Trophoblast cell (in vitro differentiated cells and primary cell): ENCODE measurements around the gene SRPK3.

Experiments
- DNase-seq, 2 donors: peaks; one replicate each; pipeline ENCODE4 v3.0.0-alpha.2; 2016
- H2AFZ ChIP-seq: 2 replicates; pipeline ENCODE4 v1.6.1; 2013; ENCODE audit warnings: low read length, moderate library complexity, mild to moderate bottlenecking; ENCODE audit not compliant: insufficient read depth, poor library complexity
- H2AK5ac ChIP-seq: 2 replicates; pipeline ENCODE4 v1.6.1; 2013; ENCODE audit warnings: mild to moderate bottlenecking, low read length
- H2BK120ac ChIP-seq: 2 replicates; pipeline ENCODE4 v1.6.1; 2013; ENCODE audit warnings: low read length, mild to moderate bottlenecking, moderate library complexity; ENCODE audit not compliant: insufficient read depth, poor library complexity
- H2BK12ac ChIP-seq: 2 replicates; pipeline ENCODE4 v1.6.1; 2013; ENCODE audit warnings: mild to moderate bottlenecking, low read length, moderate library complexity
- H2BK5ac ChIP-seq: 2 replicates; pipeline ENCODE4 v1.6.1; 2013; ENCODE audit warnings: low read length, low read depth, moderate library complexity, mild to moderate bottlenecking; ENCODE audit not compliant: poor library complexity
- H3K14ac ChIP-seq: 2 replicates; pipeline ENCODE4 v1.6.1; 2013; ENCODE audit warnings: mild to moderate bottlenecking, low read length
- H3K18ac ChIP-seq: 2 replicates; pipeline ENCODE4 v1.6.1; 2013; ENCODE audit warnings: mild to moderate bottlenecking, low read length
- H3K23ac ChIP-seq: 2 replicates; pipeline ENCODE4 v1.6.1; 2013; ENCODE audit warnings: low read length
- H3K27ac ChIP-seq: 2 replicates; pipeline ENCODE4 v1.5.1; 2013; ENCODE audit warnings: low read depth, mild to moderate bottlenecking, inconsistent platforms, low read length, moderate library complexity
- H3K27me3 ChIP-seq: 2 replicates; pipeline ENCODE4 v1.6.1; 2013; ENCODE audit warnings: inconsistent platforms, mild to moderate bottlenecking, low read length, moderate library complexity; ENCODE audit not compliant: insufficient read depth
- H3K36me3 ChIP-seq, 2 experiments: 1 replicate in 1 of 2; 2 replicates in 1 of 2; pipeline ENCODE4 v1.6.1; 2013; ENCODE audit warnings: low read length in 2 of 2, mild to moderate bottlenecking in 2 of 2, moderate library complexity in 1 of 2; ENCODE audit not compliant: insufficient read depth in 2 of 2, control insufficient read depth in 1 of 2
- H3K4ac ChIP-seq: 2 replicates; pipeline ENCODE4 v1.6.1; 2013; ENCODE audit warnings: low read depth, mild to moderate bottlenecking, low read length, moderate library complexity
- H3K4me1 ChIP-seq, 2 experiments: 1 replicate in 1 of 2; 2 replicates in 1 of 2; pipeline ENCODE4 v1.6.1; 2013; ENCODE audit warnings: low read length in 2 of 2, mild to moderate bottlenecking in 2 of 2, moderate library complexity in 1 of 2; ENCODE audit not compliant: insufficient read depth in 2 of 2, control insufficient read depth in 1 of 2
- H3K4me2 ChIP-seq: 2 replicates; pipeline ENCODE4 v1.6.1; 2013; ENCODE audit warnings: inconsistent platforms, mild to moderate bottlenecking, low read length, moderate library complexity
- H3K4me3 ChIP-seq: 2 replicates; pipeline ENCODE4 v1.5.1; 2013; ENCODE audit warnings: mild to moderate bottlenecking, low read depth, low read length, inconsistent platforms
- H3K79me1 ChIP-seq: one replicate; pipeline ENCODE4 v1.6.1; 2013; ENCODE audit warnings: low read length
- H3K79me2 ChIP-seq: 2 replicates; pipeline ENCODE4 v1.6.1; 2013; ENCODE audit warnings: low read length, mild to moderate bottlenecking; ENCODE audit not compliant: control insufficient read depth, insufficient read depth, poor library complexity
- H3K9ac ChIP-seq: 2 replicates; pipeline ENCODE4 v1.6.1; 2013; ENCODE audit warnings: mild to moderate bottlenecking, low read length
- H3K9me3 ChIP-seq: 2 replicates; pipeline ENCODE4 v1.6.1; 2013; ENCODE audit warnings: low read depth, mild to moderate bottlenecking, control low read depth, inconsistent platforms, low read length; ENCODE audit not compliant: insufficient read depth
- H4K12ac ChIP-seq: 2 replicates; pipeline ENCODE4 v1.6.1; 2013; ENCODE audit warnings: low read depth, mild to moderate bottlenecking, low read length, moderate library complexity
- H4K8ac ChIP-seq: 2 replicates; pipeline ENCODE4 v1.6.1; 2013; ENCODE audit warnings: low read depth, mild to moderate bottlenecking, low read length, moderate library complexity
- H4K91ac ChIP-seq: one replicate; pipeline ENCODE4 v1.6.1; 2013; ENCODE audit warnings: low read depth, mild to moderate bottlenecking, low read length, moderate library complexity
- WGBS: extraction: QIAGEN DNeasy Blood & Tissue Kit; methylation state at CpG from one replicate; pipeline ENCODE4 v1.1.7; 2013; ENCODE audit warnings: missing lambda C conversion rate; ENCODE audit not compliant: insufficient read length, insufficient coverage; ENCODE audit errors: extremely low coverage; 5-methylcytosine and 5-hydroxymethylcytosine counted together

Gene SRPK3

DNA sequence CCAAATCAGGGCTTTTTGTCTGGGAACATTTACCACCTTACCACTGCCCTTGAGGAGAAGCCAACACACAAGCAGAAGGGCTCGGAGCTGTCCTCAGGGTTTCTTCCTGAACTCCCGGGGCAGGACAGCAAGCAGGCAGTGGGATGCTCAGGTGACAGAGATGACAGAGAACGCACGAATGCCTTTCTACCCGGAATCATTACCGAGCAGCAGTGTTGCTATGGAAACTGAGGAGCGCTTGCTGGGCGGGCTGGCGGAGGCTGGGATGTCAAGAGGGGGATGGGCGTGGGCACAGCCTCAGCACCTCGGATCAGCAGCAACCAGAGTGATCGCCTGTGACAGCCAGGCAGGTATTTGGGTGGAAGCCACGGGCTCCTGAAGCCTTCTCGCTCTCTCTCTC is 31.4 kb downstream of the SRPK3 start:
- no CpG with 5 or more reads among the region's 14 CpGs for WGBS
- no peak overlapping the region for H3K27ac ChIP-seq
- H3K79me2 ChIP-seq: no peaks in the 10 kb centered on the region

GRCh38 chrX:153813161-153813560 is 32.3 kb downstream of the SRPK3 start:
- no peak overlapping the region for H2AK5ac ChIP-seq
- no peak overlapping the region for H4K8ac ChIP-seq
- no peaks in the 10 kb centered on the region for H3K27me3 ChIP-seq

More for the DNA sequence above, 31.4 kb downstream of the SRPK3 start:
- no peak overlapping the region for H2AFZ ChIP-seq
- no peak overlapping the region for H3K4me2 ChIP-seq
- no peak overlapping the region for H3K9ac ChIP-seq
- H4K12ac ChIP-seq: no peak overlapping the region
- no peaks in the 10 kb centered on the region for H3K9me3 ChIP-seq
- no peaks in the 10 kb centered on the region for H3K36me3 ChIP-seq
- no peaks in the 10 kb centered on the region for H3K79me1 ChIP-seq
- H3K27me3 ChIP-seq: no peaks in the 10 kb centered on the region
- no peak overlapping the region for H2BK5ac ChIP-seq
- no peak overlapping the region for H3K4ac ChIP-seq
- no peak overlapping the region for H3K4me3 ChIP-seq
- no peak overlapping the region for H3K14ac ChIP-seq
- no peak overlapping the region for H2BK12ac ChIP-seq
- DNase-seq: no peak
- no peak overlapping the region for H2AK5ac ChIP-seq
- H4K91ac ChIP-seq: no peak overlapping the region
- H4K8ac ChIP-seq: no peak overlapping the region
- H3K18ac ChIP-seq: no peak overlapping the region
- H3K23ac ChIP-seq: no peak overlapping the region
- no peaks in the 10 kb centered on the region for H3K4me1 ChIP-seq
- no peak overlapping the region for H2BK120ac ChIP-seq

GRCh38 chrX:153814591-153815315 is 33.9 kb downstream of the SRPK3 start:
- WGBS: no CpG with 5 or more reads among the region's 19 CpGs
- H2BK12ac ChIP-seq: no peak overlapping the region

More at GRCh38 chrX:153813161-153813560, 32.3 kb downstream of the SRPK3 start:
- Histone ChIP-seq H3K18ac (no peak overlapping the region), H3K14ac (no peak overlapping the region), H4K91ac (no peak overlapping the region), H3K27ac (no peak overlapping the region), H2AFZ (no peak overlapping the region), H3K9ac (no peak overlapping the region), H3K23ac (no peak overlapping the region), H3K4ac (no peak overlapping the region), H2BK12ac (no peak overlapping the region), H3K79me2 (no peaks in the 10 kb centered on the region), H3K79me1 (no peaks in the 10 kb centered on the region), H3K36me3 (no peaks in the 10 kb centered on the region), H3K4me1 (no peaks in the 10 kb centered on the region), H3K4me2 (no peak overlapping the region), H2BK120ac (no peak overlapping the region), H3K9me3 (no peaks in the 10 kb centered on the region), H4K12ac (no peak overlapping the region), H3K4me3 (no peak overlapping the region), H2BK5ac (no peak overlapping the region)
- DNase-seq: no peak
- no CpG with 5 or more reads among the region's 5 CpGs for WGBS

DNA sequence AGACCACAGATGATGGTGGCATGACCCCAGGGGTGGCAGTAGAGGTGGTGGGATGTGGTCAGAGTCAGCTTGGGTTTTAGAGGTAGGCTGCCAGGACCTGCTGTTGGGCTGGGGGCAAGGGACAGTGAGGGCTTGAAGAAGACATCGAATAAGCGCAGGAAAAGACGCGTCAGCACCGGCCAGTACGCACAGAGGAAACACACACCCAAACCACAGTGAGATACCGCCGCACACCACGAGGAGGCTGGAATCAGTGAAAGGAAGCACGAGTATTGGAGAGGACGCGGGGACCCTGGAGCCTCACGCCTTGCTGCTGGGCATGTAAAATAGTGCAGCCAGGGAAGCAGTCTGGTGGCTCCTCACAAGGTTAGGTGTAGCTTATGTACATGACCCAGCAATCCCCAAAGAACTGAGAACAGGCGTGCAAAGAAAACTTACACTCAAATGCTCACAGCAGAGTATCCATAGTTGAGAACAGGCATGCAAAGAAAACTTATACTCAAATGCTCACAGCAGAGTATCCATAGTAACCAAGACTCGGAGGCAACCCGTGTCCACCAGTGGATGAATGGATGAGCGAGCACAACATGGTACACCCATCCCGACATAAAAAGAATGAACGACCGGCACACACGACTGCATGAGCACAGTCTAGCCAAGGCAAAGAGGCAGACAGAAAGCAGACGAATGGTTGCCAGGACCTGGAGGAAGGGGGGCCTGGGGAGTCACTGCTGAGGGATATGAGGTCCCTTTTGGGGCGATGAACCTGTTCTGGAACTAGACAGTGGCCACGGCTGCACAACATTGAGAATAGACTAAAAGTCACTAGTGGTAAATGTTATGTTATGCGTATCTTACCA is 36.2 kb downstream of the SRPK3 start:
- WGBS: no CpG with 5 or more reads among the region's 25 CpGs
- Histone ChIP-seq H3K23ac (no peak overlapping the region), H3K36me3 (no peaks in the 10 kb centered on the region)

More at GRCh38 chrX:153814591-153815315, 33.9 kb downstream of the SRPK3 start:
- Histone ChIP-seq H3K23ac (no peak overlapping the region), H3K27ac (no peak overlapping the region), H2AFZ (no peak overlapping the region), H3K9ac (no peak overlapping the region), H2AK5ac (no peak overlapping the region), H2BK5ac (no peak overlapping the region), H3K4me2 (no peak overlapping the region), H3K4ac (no peak overlapping the region), H3K36me3 (no peaks in the 10 kb centered on the region), H3K14ac (no peak overlapping the region), H3K4me3 (no peak overlapping the region), H4K8ac (no peak overlapping the region), H3K18ac (no peak overlapping the region), H3K27me3 (no peaks in the 10 kb centered on the region), H2BK120ac (no peak overlapping the region), H3K79me2 (peaks cover 4% of the 10 kb centered on the region), H3K4me1 (peaks cover 0 to 7% of the 10 kb centered on the region in 2 experiments), H4K12ac (no peak overlapping the region), H3K79me1 (peaks cover 8% of the 10 kb centered on the region), H4K91ac (no peak overlapping the region), H3K9me3 (no peaks in the 10 kb centered on the region)
- no peak for DNase-seq

More for the DNA sequence above, 36.2 kb downstream of the SRPK3 start:
- Histone ChIP-seq H3K4me3 (no peak overlapping the region), H3K4ac (no peak overlapping the region), H3K18ac (no peak overlapping the region), H3K27me3 (no peaks in the 10 kb centered on the region), H3K79me1 (peaks cover 8% of the 10 kb centered on the region), H3K4me2 (no peak overlapping the region), H3K9me3 (no peaks in the 10 kb centered on the region), H3K79me2 (peaks cover 4% of the 10 kb centered on the region), H3K14ac (no peak overlapping the region), H2AFZ (no peak overlapping the region), H4K8ac (no peak overlapping the region), H2BK5ac (no peak overlapping the region), H4K12ac (no peak overlapping the region), H3K9ac (no peak overlapping the region), H4K91ac (no peak overlapping the region), H3K27ac (no peak overlapping the region), H2BK12ac (no peak overlapping the region), H2AK5ac (no peak overlapping the region), H2BK120ac (no peak overlapping the region), H3K4me1 (peaks cover 0 to 7% of the 10 kb centered on the region in 2 experiments)
- no peak for DNase-seq
